Trophoblast cell (in vitro differentiated cells and primary cell): ENCODE measurements around the gene DYRK3.

Experiments
- DNase-seq, 2 donors: peaks; one replicate each; pipeline ENCODE4 v3.0.0-alpha.2; 2016
- H2AFZ ChIP-seq: 2 replicates; pipeline ENCODE4 v1.6.1; 2013; ENCODE audit warnings: low read length, moderate library complexity, mild to moderate bottlenecking; ENCODE audit not compliant: insufficient read depth, poor library complexity
- H2AK5ac ChIP-seq: 2 replicates; pipeline ENCODE4 v1.6.1; 2013; ENCODE audit warnings: mild to moderate bottlenecking, low read length
- H2BK120ac ChIP-seq: 2 replicates; pipeline ENCODE4 v1.6.1; 2013; ENCODE audit warnings: low read length, mild to moderate bottlenecking, moderate library complexity; ENCODE audit not compliant: insufficient read depth, poor library complexity
- H2BK12ac ChIP-seq: 2 replicates; pipeline ENCODE4 v1.6.1; 2013; ENCODE audit warnings: mild to moderate bottlenecking, low read length, moderate library complexity
- H2BK5ac ChIP-seq: 2 replicates; pipeline ENCODE4 v1.6.1; 2013; ENCODE audit warnings: low read length, low read depth, moderate library complexity, mild to moderate bottlenecking; ENCODE audit not compliant: poor library complexity
- H3K14ac ChIP-seq: 2 replicates; pipeline ENCODE4 v1.6.1; 2013; ENCODE audit warnings: mild to moderate bottlenecking, low read length
- H3K18ac ChIP-seq: 2 replicates; pipeline ENCODE4 v1.6.1; 2013; ENCODE audit warnings: mild to moderate bottlenecking, low read length
- H3K23ac ChIP-seq: 2 replicates; pipeline ENCODE4 v1.6.1; 2013; ENCODE audit warnings: low read length
- H3K27ac ChIP-seq: 2 replicates; pipeline ENCODE4 v1.5.1; 2013; ENCODE audit warnings: low read depth, mild to moderate bottlenecking, inconsistent platforms, low read length, moderate library complexity
- H3K27me3 ChIP-seq: 2 replicates; pipeline ENCODE4 v1.6.1; 2013; ENCODE audit warnings: inconsistent platforms, mild to moderate bottlenecking, low read length, moderate library complexity; ENCODE audit not compliant: insufficient read depth
- H3K36me3 ChIP-seq, 2 experiments: 1 replicate in 1 of 2; 2 replicates in 1 of 2; pipeline ENCODE4 v1.6.1; 2013; ENCODE audit warnings: low read length in 2 of 2, mild to moderate bottlenecking in 2 of 2, moderate library complexity in 1 of 2; ENCODE audit not compliant: insufficient read depth in 2 of 2, control insufficient read depth in 1 of 2
- H3K4ac ChIP-seq: 2 replicates; pipeline ENCODE4 v1.6.1; 2013; ENCODE audit warnings: low read depth, mild to moderate bottlenecking, low read length, moderate library complexity
- H3K4me1 ChIP-seq, 2 experiments: 1 replicate in 1 of 2; 2 replicates in 1 of 2; pipeline ENCODE4 v1.6.1; 2013; ENCODE audit warnings: low read length in 2 of 2, mild to moderate bottlenecking in 2 of 2, moderate library complexity in 1 of 2; ENCODE audit not compliant: insufficient read depth in 2 of 2, control insufficient read depth in 1 of 2
- H3K4me2 ChIP-seq: 2 replicates; pipeline ENCODE4 v1.6.1; 2013; ENCODE audit warnings: inconsistent platforms, mild to moderate bottlenecking, low read length, moderate library complexity
- H3K4me3 ChIP-seq: 2 replicates; pipeline ENCODE4 v1.5.1; 2013; ENCODE audit warnings: mild to moderate bottlenecking, low read depth, low read length, inconsistent platforms
- H3K79me1 ChIP-seq: one replicate; pipeline ENCODE4 v1.6.1; 2013; ENCODE audit warnings: low read length
- H3K79me2 ChIP-seq: 2 replicates; pipeline ENCODE4 v1.6.1; 2013; ENCODE audit warnings: low read length, mild to moderate bottlenecking; ENCODE audit not compliant: control insufficient read depth, insufficient read depth, poor library complexity
- H3K9ac ChIP-seq: 2 replicates; pipeline ENCODE4 v1.6.1; 2013; ENCODE audit warnings: mild to moderate bottlenecking, low read length
- H3K9me3 ChIP-seq: 2 replicates; pipeline ENCODE4 v1.6.1; 2013; ENCODE audit warnings: low read depth, mild to moderate bottlenecking, control low read depth, inconsistent platforms, low read length; ENCODE audit not compliant: insufficient read depth
- H4K12ac ChIP-seq: 2 replicates; pipeline ENCODE4 v1.6.1; 2013; ENCODE audit warnings: low read depth, mild to moderate bottlenecking, low read length, moderate library complexity
- H4K8ac ChIP-seq: 2 replicates; pipeline ENCODE4 v1.6.1; 2013; ENCODE audit warnings: low read depth, mild to moderate bottlenecking, low read length, moderate library complexity
- H4K91ac ChIP-seq: one replicate; pipeline ENCODE4 v1.6.1; 2013; ENCODE audit warnings: low read depth, mild to moderate bottlenecking, low read length, moderate library complexity
- WGBS: extraction: QIAGEN DNeasy Blood & Tissue Kit; methylation state at CpG from one replicate; pipeline ENCODE4 v1.1.7; 2013; ENCODE audit warnings: missing lambda C conversion rate; ENCODE audit not compliant: insufficient read length, insufficient coverage; ENCODE audit errors: extremely low coverage; 5-methylcytosine and 5-hydroxymethylcytosine counted together

Gene DYRK3

DNA sequence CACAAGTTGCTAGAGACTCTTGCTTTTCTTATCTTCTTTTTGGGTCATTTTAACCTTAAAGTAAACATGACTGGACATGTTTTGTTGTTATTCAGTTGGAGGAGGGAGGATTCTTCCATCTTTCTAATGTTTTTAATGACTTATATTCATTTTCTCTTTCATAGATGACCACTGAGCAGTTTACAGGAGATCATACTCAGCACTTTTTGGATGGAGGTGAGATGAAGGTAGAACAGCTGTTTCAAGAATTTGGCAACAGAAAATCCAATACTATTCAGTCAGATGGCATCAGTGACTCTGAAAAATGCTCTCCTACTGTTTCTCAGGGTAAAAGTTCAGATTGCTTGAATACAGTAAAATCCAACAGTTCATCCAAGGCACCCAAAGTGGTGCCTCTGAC lies 11.9 kb downstream of the DYRK3 start:
- Histone ChIP-seq H4K91ac (no peak overlapping the region), H2BK120ac (no peak overlapping the region), H2AK5ac (no peak overlapping the region), H2BK12ac (no peak overlapping the region), H3K27me3 (no peaks in the 10 kb centered on the region), H3K9me3 (no peaks in the 10 kb centered on the region), H3K9ac (no peak overlapping the region), H3K18ac (no peak overlapping the region), H3K4ac (no peak overlapping the region), H3K27ac (no peak overlapping the region), H3K36me3 (no peaks in the 10 kb centered on the region), H4K12ac (no peak overlapping the region), H3K79me1 (no peaks in the 10 kb centered on the region), H2AFZ (no peak overlapping the region), H2BK5ac (no peak overlapping the region), H3K4me3 (no peak overlapping the region), H3K14ac (no peak overlapping the region), H3K23ac (no peak overlapping the region), H3K4me1 (no peaks in the 10 kb centered on the region), H3K79me2 (no peaks in the 10 kb centered on the region), H3K4me2 (no peak overlapping the region), H4K8ac (no peak overlapping the region)
- no peak for DNase-seq

DNA sequence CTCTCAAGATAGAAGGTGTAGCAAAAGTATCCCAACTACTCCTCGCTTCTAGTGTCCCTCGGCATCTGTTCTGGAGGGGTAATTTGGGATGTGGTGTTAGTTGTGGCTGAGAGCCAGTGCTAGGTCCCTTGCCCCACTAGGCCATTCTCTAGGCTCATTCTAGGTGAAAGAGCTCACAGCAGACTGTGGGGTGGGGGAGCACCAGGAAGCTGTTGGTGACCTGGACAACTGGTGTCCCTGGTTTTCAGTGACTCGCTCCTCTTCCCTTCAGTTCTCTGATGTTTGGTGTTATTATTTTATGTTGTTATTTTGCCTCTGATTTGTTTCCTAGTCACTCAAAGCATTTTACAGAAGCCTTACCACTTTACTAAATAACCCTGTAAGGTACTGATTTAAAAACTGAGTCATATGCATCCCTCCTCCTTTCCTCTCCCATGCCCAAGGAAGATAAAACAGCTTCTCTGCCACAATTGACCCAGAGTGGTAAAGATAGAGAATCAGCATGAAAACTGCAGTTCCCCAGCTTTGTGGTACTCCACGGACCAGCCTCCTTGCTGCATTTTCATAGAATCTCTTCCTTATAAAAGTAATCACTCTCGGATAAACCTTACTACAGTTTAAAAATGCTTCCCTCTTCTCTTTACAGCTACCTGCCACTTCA lies 14.1 kb downstream of the DYRK3 start:
- H3K4me1 ChIP-seq = no peaks in the 10 kb centered on the region
- no peak overlapping the region for H2AK5ac ChIP-seq
- no peaks in the 10 kb centered on the region for H3K9me3 ChIP-seq
- no peak overlapping the region for H3K27ac ChIP-seq
- H3K27me3 ChIP-seq = no peaks in the 10 kb centered on the region
- H4K12ac ChIP-seq = no peak overlapping the region
- H3K14ac ChIP-seq = no peak overlapping the region
- H4K8ac ChIP-seq = no peak overlapping the region
- no peak overlapping the region for H3K4ac ChIP-seq
- no peak overlapping the region for H2BK12ac ChIP-seq
- no peaks in the 10 kb centered on the region for H3K79me2 ChIP-seq
- H4K91ac ChIP-seq = no peak overlapping the region
- no peak overlapping the region for H2AFZ ChIP-seq
- no peak overlapping the region for H2BK120ac ChIP-seq
- H3K9ac ChIP-seq = no peak overlapping the region
- H3K4me3 ChIP-seq = no peak overlapping the region
- no CpG with 5 or more reads among the region's 5 CpGs for WGBS
- no peak overlapping the region for H2BK5ac ChIP-seq
- H3K36me3 ChIP-seq = no peaks in the 10 kb centered on the region
- no peaks in the 10 kb centered on the region for H3K79me1 ChIP-seq
- no peak overlapping the region for H3K18ac ChIP-seq
- no peak overlapping the region for H3K23ac ChIP-seq
- H3K4me2 ChIP-seq = no peak overlapping the region
- no peak for DNase-seq

- WGBS = no CpG with 5 or more reads among the region's 3 CpGs
- H3K36me3 ChIP-seq = no peaks in the 10 kb centered on the region
- H3K27ac ChIP-seq = no peak overlapping the region
These were observed 15.7 kb downstream of the DYRK3 start for GRCh38 chr1:206651014-206651413.

GRCh38 chr1:206651958-206652890 lies 16.9 kb downstream of the DYRK3 start:
- Histone ChIP-seq H2BK12ac (no peak overlapping the region), H3K4me2 (no peak overlapping the region), H3K9me3 (no peaks in the 10 kb centered on the region), H3K14ac (no peak overlapping the region), H4K91ac (no peak overlapping the region), H2BK5ac (no peak overlapping the region), H4K12ac (no peak overlapping the region), H3K79me1 (no peaks in the 10 kb centered on the region), H3K27me3 (no peaks in the 10 kb centered on the region), H3K18ac (no peak overlapping the region), H3K4me1 (no peaks in the 10 kb centered on the region), H4K8ac (no peak overlapping the region), H3K79me2 (no peaks in the 10 kb centered on the region), H2BK120ac (no peak overlapping the region), H2AK5ac (no peak overlapping the region), H2AFZ (no peak overlapping the region), H3K4me3 (no peak overlapping the region), H3K23ac (no peak overlapping the region), H3K27ac (no peak overlapping the region), H3K9ac (no peak overlapping the region), H3K4ac (no peak overlapping the region), H3K36me3 (no peaks in the 10 kb centered on the region)
- no peak for DNase-seq
- WGBS = no CpG with 5 or more reads among the region's 5 CpGs

More at GRCh38 chr1:206651014-206651413, 15.7 kb downstream of the DYRK3 start:
- no peak overlapping the region for H2BK120ac ChIP-seq
- H3K79me2 ChIP-seq = no peaks in the 10 kb centered on the region
- no peaks in the 10 kb centered on the region for H3K27me3 ChIP-seq
- no peak overlapping the region for H4K12ac ChIP-seq
- H4K91ac ChIP-seq = no peak overlapping the region
- no peak overlapping the region for H3K23ac ChIP-seq
- no peak overlapping the region for H3K4ac ChIP-seq
- H3K4me2 ChIP-seq = no peak overlapping the region
- H3K4me1 ChIP-seq = no peaks in the 10 kb centered on the region
- H3K14ac ChIP-seq = no peak overlapping the region
- no peaks in the 10 kb centered on the region for H3K9me3 ChIP-seq
- H3K79me1 ChIP-seq = no peaks in the 10 kb centered on the region
- no peak overlapping the region for H2AK5ac ChIP-seq
- no peak overlapping the region for H2BK12ac ChIP-seq
- H3K9ac ChIP-seq = no peak overlapping the region
- no peak for DNase-seq
- H3K18ac ChIP-seq = no peak overlapping the region
- no peak overlapping the region for H2AFZ ChIP-seq
- no peak overlapping the region for H4K8ac ChIP-seq
- no peak overlapping the region for H2BK5ac ChIP-seq
- H3K4me3 ChIP-seq = no peak overlapping the region
